Activated CD8-positive, alpha-beta memory T cell treated with anti-CD3 and anti-CD28 coated beads for 4 hours (primary cell): ENCODE measurements around the gene SUV39H1.
"Not testable (repeated sequence)": the region's sequence is repeated elsewhere in the genome, so short reads cannot be mapped to it uniquely, and the experiment has no call there.

ENCODE experiments used
- DNase-seq, 2 donors: peaks; one replicate each; pipeline ENCODE4 v3.0.0-alpha.2; 2020; ENCODE audit warnings: low read depth in 2 of 2

SUV39H1 gene

GRCh38 chrX:48685416-48685815 lies 11.1 kb upstream of the SUV39H1 start:
- no peak for DNase-seq

GRCh38 chrX:48688531-48689150 lies 7.9 kb upstream of the SUV39H1 start:
- no peak for DNase-seq

GRCh38 chrX:48689208-48689920 lies 7.2 kb upstream of the SUV39H1 start:
- no peak for DNase-seq

- not testable (repeated sequence) for DNase-seq
Observed at GRCh38 chrX:48691746-48692145, 4.8 kb upstream of the SUV39H1 start.

- DNase-seq, result no peak
Observed at GRCh38 chrX:48694776-48695533, 1.6 kb upstream of the SUV39H1 start.

GRCh38 chrX:48695534-48695896 lies 1.0 kb upstream of the SUV39H1 start:
- DNase-seq, result no peak

GRCh38 chrX:48695925-48696300 lies 621 bp upstream of the SUV39H1 start:
- DNase-seq, result no peak

GRCh38 chrX:48696909-48697727 lies 584 bp downstream of the SUV39H1 start:
- no peak for DNase-seq

- no peak for DNase-seq
Observed at GRCh38 chrX:48698306-48698705, 1.8 kb downstream of the SUV39H1 start.

GRCh38 chrX:48700246-48700645 lies 3.7 kb downstream of the SUV39H1 start:
- no peak for DNase-seq

- DNase-seq, result no peak
Observed at GRCh38 chrX:48700951-48701653, 4.6 kb downstream of the SUV39H1 start.

- DNase-seq, result no peak
Observed at GRCh38 chrX:48702032-48702431, 5.5 kb downstream of the SUV39H1 start.

- no peak for DNase-seq
Observed at GRCh38 chrX:48702716-48703115, 6.2 kb downstream of the SUV39H1 start.

GRCh38 chrX:48703228-48703627 lies 6.7 kb downstream of the SUV39H1 start:
- DNase-seq, result no peak

- DNase-seq, result no peak
Observed at GRCh38 chrX:48703642-48704481, 7.3 kb downstream of the SUV39H1 start.

GRCh38 chrX:48705871-48706270 lies 9.3 kb downstream of the SUV39H1 start:
- no peak for DNase-seq

- no peak for DNase-seq
Observed at GRCh38 chrX:48709522-48710112, 13.1 kb downstream of the SUV39H1 start.

GRCh38 chrX:48711162-48711928 lies 14.8 kb downstream of the SUV39H1 start:
- no peak for DNase-seq

GRCh38 chrX:48711929-48712505 lies 15.5 kb downstream of the SUV39H1 start:
- DNase-seq, result no peak
